Esophagus muscularis mucosa (tissue), 4 donors: ENCODE data around the gene EPB42. TPM values are rescaled to one million over a fixed set of nuclear protein-coding genes. Genes with fewer than 3 reads are reported as not detected.

ENCODE experiments used
- DNase-seq: peaks from one replicate; pipeline ENCODE4 v3.0.0-alpha.2; 2017; ENCODE audit errors: extremely low spot score
- H3K27ac ChIP-seq, 4 donors: fragments of 200-600 bp; sonication (generic); replicated peaks in 1 of 4; 1 replicate in 3 of 4; 2 replicates in 1 of 4; pipeline ENCODE4 v1.5.1; 2016 to 2019; ENCODE audit warnings: mild to moderate bottlenecking in 1 of 4
- H3K27me3 ChIP-seq, 4 donors: fragments of 200-600 bp; sonication (generic); one replicate each; pipeline versions ENCODE4 v1.5.1 to v1.6.0; 2016 to 2019
- H3K36me3 ChIP-seq, 4 donors: fragments of 200-600 bp; sonication (generic); one replicate each; pipeline ENCODE4 v1.5.1; 2016 to 2019
- H3K4me1 ChIP-seq, 4 donors: fragments of 200-600 bp; sonication (generic); one replicate each; pipeline ENCODE4 v1.5.1; 2016 to 2019
- H3K4me3 ChIP-seq, 4 donors: fragments of 200-600 bp; sonication (generic); 1 replicate in 2 of 4; 2 replicates in 2 of 4; pipeline ENCODE4 v1.5.1; 2016 to 2019; ENCODE audit warnings: mild to moderate bottlenecking in 4 of 4, moderate library complexity in 1 of 4
- H3K9me3 ChIP-seq, 4 donors: fragments of 200-600 bp; sonication (generic); 1 replicate in 3 of 4; 2 replicates in 1 of 4; pipeline ENCODE4 v1.5.1; 2016 to 2019
- EP300 ChIP-seq: sonication (generic); formaldehyde crosslinking; IDR thresholded peaks from one replicate; pipeline ENCODE4 v1.6.1; 2017; ENCODE audit warnings: antibody characterized with exemption
- POLR2A ChIP-seq: fragments of 450-650 bp; IDR thresholded peaks from one replicate; pipeline ENCODE4 v1.6.1; 2017; ENCODE audit warnings: antibody characterized with exemption, moderate library complexity, mild to moderate bottlenecking, low read depth
- POLR2AphosphoS5 ChIP-seq, 2 donors: sonication (generic); formaldehyde crosslinking; IDR thresholded peaks; one replicate each; pipeline ENCODE4 v1.6.1; 2017; ENCODE audit warnings: antibody characterized with exemption in 2 of 2
- WGBS: methylation state at CpG from one replicate; pipeline ENCODE4 v1.1.5; 2018; 5-methylcytosine and 5-hydroxymethylcytosine counted together
- intact Hi-C: fragments of 100-400 bp; cut with DNase I; formaldehyde crosslinking; loops from one replicate; pipeline ENCODE4 v1.15.1; 2023
- total RNA-seq, 4 donors: library from RNA; depleted of rRNA; stranded (reverse); fragments of >200 nt; gene quantifications; one replicate each; pipeline versions ENCODE4 v1.1.0 to v1.2.1, GENCODE V29; 2016
- TF ChIP-seq, protein P1 (sequence below), 3 experiments: fragments of 200-600 bp in 2 of 3; fragments of 450-650 bp in 1 of 3; sonication (generic) in 2 of 3; IDR thresholded peaks; one replicate each; pipeline ENCODE4 v1.5.1; 2017 to 2019; ENCODE audit warnings: antibody characterized with exemption in 3 of 3, mild to moderate bottlenecking in 2 of 3, moderate library complexity in 1 of 3

Gene EPB42
- total RNA-seq: under 1 TPM in 1 of 4 donors, not detected in 3; 0.33 TPM

DNA sequence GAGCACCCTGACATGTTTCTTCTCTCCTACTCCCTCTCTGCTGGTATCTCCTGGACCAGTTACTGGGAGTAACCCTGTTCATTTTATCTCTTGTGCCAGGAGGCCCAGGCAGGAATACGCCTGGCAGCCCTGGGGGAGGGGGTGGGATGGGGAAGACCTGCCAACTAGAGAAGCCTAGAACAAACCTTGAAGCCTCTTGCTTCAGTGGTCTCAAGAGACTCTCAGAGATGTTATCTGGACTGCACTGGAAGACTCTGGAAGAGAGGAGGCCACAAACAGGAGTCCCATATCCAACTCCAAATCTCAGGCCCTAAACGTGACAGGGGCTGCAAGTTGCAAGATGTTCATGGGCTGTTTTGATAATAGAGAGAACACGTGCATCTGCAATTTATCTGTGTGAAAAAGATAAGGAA is at the start of gene EPB42:
TSS of gene EPB42 (minus strand) at position 28 of the 413 bp plus-strand sequence. CDS start 193 bp downstream, outside the sequence.
- intact Hi-C loops: loop anchor here (5.0 kb wide), 1 partner anchor 66 kb away; no protein-coding TSS in a partner anchor
- Histone ChIP-seq H3K27me3 (peaks cover 0 to 14% (median 0%) of the 10 kb centered on the region in 4 donors), H3K4me3 (no peak within 1 kb of the TSS), H3K9me3 (no peaks in the 10 kb centered on the region), H3K4me1 (no peaks in the 10 kb centered on the region), H3K27ac (no peak within 1 kb of the TSS), H3K36me3 (no peaks in the 10 kb centered on the region)
- no peak for DNase-seq
- WGBS: 91% methylated on average over 3 of the region's 3 CpGs
- TF ChIP-seq POLR2AphosphoS5 (IDR thresholded peaks at IDR 0.05) (no peak), EP300 (no peak), POLR2A (no peak)
- TF ChIP-seq, protein P1, sequence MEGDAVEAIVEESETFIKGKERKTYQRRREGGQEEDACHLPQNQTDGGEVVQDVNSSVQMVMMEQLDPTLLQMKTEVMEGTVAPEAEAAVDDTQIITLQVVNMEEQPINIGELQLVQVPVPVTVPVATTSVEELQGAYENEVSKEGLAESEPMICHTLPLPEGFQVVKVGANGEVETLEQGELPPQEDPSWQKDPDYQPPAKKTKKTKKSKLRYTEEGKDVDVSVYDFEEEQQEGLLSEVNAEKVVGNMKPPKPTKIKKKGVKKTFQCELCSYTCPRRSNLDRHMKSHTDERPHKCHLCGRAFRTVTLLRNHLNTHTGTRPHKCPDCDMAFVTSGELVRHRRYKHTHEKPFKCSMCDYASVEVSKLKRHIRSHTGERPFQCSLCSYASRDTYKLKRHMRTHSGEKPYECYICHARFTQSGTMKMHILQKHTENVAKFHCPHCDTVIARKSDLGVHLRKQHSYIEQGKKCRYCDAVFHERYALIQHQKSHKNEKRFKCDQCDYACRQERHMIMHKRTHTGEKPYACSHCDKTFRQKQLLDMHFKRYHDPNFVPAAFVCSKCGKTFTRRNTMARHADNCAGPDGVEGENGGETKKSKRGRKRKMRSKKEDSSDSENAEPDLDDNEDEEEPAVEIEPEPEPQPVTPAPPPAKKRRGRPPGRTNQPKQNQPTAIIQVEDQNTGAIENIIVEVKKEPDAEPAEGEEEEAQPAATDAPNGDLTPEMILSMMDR (IDR thresholded peaks at IDR 0.05): no peak

DNA sequence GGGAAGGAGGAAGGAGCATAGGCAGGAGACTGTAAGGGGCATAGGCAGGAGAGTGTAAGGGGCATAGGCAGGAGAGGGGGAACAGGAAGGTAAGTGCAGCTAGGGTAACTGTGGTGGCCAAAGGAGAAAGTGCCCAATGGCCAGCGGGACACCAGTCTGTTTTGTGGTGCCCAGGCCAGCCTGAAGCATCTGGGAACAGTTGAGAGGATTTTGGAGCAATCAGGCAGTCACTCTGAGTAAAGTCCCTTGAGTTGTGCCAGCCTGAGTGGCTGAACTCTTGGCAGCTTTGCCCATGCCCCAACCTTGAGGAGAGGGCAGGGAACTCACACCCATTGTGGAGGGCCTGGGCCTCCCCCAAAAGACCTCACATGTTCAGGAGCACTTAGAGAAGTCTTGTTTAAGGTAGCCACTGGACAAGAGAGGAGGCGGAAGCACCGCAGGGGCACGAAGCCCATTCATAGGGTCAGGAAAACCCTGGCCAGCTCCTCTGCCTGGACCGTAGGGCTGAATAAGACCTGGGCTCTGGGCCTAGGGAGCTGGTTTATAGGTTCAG is 49.4 kb upstream of the EPB42 start:
- peaks cover 0 to 5% (median 0%) of the 10 kb centered on the region in 4 donors for H3K9me3 ChIP-seq
- H3K27me3 ChIP-seq: peaks cover 0 to 45% (median 0%) of the 10 kb centered on the region in 4 donors
- WGBS: 70% methylated on average over 5 of the region's 5 CpGs
- H3K36me3 ChIP-seq: no peaks in the 10 kb centered on the region
- no peak for DNase-seq
- H3K4me1 ChIP-seq: peaks cover 0 to 3% (median 0%) of the 10 kb centered on the region in 4 donors
- TF ChIP-seq, protein P1 (IDR thresholded peaks at IDR 0.05): no peak
- TF ChIP-seq POLR2AphosphoS5 (IDR thresholded peaks at IDR 0.05) (no peak), EP300 (no peak), POLR2A (no peak)
- H3K4me3 ChIP-seq: no peak overlapping the region
- H3K27ac ChIP-seq: no peak overlapping the region
- intact Hi-C loops: no loop called here

DNA sequence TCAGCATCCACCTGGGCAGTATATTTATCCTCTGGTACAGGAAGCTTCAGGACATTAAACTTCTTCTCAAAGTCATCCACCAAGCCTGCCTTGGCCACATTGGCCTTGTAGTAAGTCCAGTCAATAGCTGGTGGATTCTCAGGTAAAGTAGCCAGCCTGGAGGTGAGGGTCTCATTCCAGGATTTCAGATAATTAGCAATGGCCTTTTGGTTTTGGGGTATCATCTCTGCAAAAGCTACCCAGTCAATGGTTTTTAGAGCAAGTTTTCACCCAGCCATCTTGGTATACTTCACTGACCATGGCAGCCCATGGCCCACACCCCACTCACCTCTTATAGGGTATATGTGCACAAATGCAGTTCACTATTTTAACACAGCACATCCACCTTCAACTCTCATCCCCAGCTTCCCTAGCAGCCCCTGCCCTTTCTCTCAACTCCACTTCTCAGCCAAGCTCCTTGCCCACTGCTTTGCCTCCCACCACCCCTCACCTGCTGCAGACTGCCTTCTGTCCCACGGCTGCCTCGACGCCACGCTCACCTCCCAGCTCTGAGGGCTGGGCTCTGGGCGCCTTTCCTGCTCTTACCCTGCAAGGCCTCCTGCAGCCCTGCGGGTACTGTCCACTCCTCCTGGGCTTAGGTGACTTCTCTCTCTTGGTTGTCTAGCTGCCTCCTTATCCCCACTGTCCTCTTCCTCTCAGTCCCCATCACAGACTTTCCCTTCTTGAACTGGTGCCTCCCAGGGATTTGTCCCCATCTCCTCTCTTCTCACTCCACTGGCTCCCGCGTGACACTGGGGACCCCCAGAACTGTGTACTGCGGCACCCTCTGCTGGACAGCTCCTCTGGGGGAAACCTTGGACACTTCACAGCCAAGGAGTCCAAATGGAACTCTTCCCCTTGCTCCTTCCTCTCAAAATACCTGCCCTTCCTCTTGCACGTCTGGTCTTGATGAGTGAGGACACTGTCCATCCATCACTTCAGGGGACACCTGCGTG is 47.6 kb upstream of the EPB42 start:
- no peak for DNase-seq
- 65% methylated on average over 11 of the region's 11 CpGs for WGBS

DNA sequence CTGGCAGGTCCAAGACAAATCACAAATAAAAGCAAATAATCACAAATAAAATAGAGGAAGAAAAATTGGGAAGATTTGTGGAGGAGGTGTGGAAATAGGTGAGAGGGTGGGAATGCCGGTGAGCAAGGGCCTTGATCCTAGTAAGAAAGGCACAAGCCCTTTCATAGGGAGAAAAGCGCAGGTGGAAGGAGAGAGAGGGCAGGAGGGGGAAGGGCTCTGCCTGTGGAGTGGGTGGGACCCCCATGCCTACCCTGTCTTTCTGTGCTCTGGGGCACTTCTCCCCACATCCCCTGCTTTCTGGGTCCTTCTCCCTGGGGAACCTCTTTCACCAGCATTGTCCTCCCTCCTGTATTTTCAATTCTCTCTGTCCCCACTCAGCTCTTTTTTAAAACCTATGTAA is 46.6 kb upstream of the EPB42 start:
- H3K4me3 ChIP-seq: no peak overlapping the region
- intact Hi-C loops: no loop called here
- H3K9me3 ChIP-seq: peaks cover 0 to 2% (median 0%) of the 10 kb centered on the region in 4 donors
- TF ChIP-seq POLR2A (no peak), EP300 (no peak), POLR2AphosphoS5 (IDR thresholded peaks at IDR 0.05) (no peak)
- TF ChIP-seq, protein P1 (IDR thresholded peaks at IDR 0.05): no peak
- DNase-seq: no peak
- H3K4me1 ChIP-seq: no peaks in the 10 kb centered on the region
- WGBS: 97% methylated on average over 2 of the region's 2 CpGs
- peaks cover 0 to 26% (median 0%) of the 10 kb centered on the region in 4 donors for H3K27me3 ChIP-seq
- no peaks in the 10 kb centered on the region for H3K36me3 ChIP-seq
- H3K27ac ChIP-seq: no peak overlapping the region

More for the DNA sequence above, 47.6 kb upstream of the EPB42 start:
- no peaks in the 10 kb centered on the region for H3K36me3 ChIP-seq
- TF ChIP-seq EP300: no peak
- no peak for TF ChIP-seq POLR2A
- TF ChIP-seq, protein P1 (IDR thresholded peaks at IDR 0.05): peak in 1 of 3 experiments; percentile 14
- TF ChIP-seq POLR2AphosphoS5 (IDR thresholded peaks at IDR 0.05): no peak
- no peak overlapping the region for H3K4me3 ChIP-seq
- H3K4me1 ChIP-seq: peaks cover 0 to 2% (median 0%) of the 10 kb centered on the region in 4 donors
- peaks cover 0 to 5% (median 0%) of the 10 kb centered on the region in 4 donors for H3K9me3 ChIP-seq
- intact Hi-C loops: no loop called here
- no peak overlapping the region for H3K27ac ChIP-seq
- H3K27me3 ChIP-seq: peaks cover 0 to 30% (median 0%) of the 10 kb centered on the region in 4 donors
